HepG2 (cell line): Measurements from ENCODE around the gene CLDN18. TPM values are rescaled to one million over a fixed set of nuclear protein-coding genes. Genes with fewer than 3 reads are reported as not detected.

Experiments
- ATAC-seq: fragments of 200-7000 bp; cut with Tn5 transposase; 3 replicates; pipeline ENCODE4 v1.9.1; 2020; ENCODE audit warnings: mild to moderate bottlenecking, moderate library complexity
- BruUV-seq: library from RNA; stranded (reverse); fragments of 400-500 nt; replicated peaks from 2 replicates; lab custom pipeline; 2021; lab: Mats Ljungman, UMichigan
- CTCF ChIA-PET: fragments of 300-600 bp; formaldehyde crosslinking; extraction: SDS; loops from one replicate; lab custom pipeline; 2021; ENCODE audit warnings: low total read pairs, inconsistent platforms, low intra/inter-chr PET ratio; lab: Yijun Ruan, JAX
- POLR2A ChIA-PET: fragments of 350-600 bp; sonication (Branson Sonifier 250); formaldehyde crosslinking; loops from one replicate; lab custom pipeline; 2020; ENCODE audit warnings: antibody characterized with exemption, inconsistent platforms; lab: Yijun Ruan, JAX
- DNase-seq: peaks from one replicate; pipeline ENCODE4 v3.0.0-alpha.2; 2015; ENCODE audit warnings: low spot score
- FAIRE-seq: peaks from 3 replicates; lab custom pipeline; 2011; peaks lifted over from hg19 to GRCh38; lab: Jason Lieb, UNC
- H2AFZ ChIP-seq: one replicate; pipeline ENCODE4 v1.6.1; 2011; ENCODE audit warnings: low read length, inconsistent platforms
- H3K27ac ChIP-seq: fragments of 300-600 bp; 3 replicates; pipeline ENCODE4 v1.8.0; 2011; ENCODE audit warnings: mixed run types, mild to moderate bottlenecking, mixed read lengths, low read length, inconsistent platforms; ENCODE audit not compliant: insufficient read depth; ENCODE audit errors: extremely low read length
- H3K27me3 ChIP-seq, 2 experiments: fragments of 200-600 bp in 1 of 2; 2 replicates in 1 of 2; 3 replicates in 1 of 2; pipeline versions ENCODE4 v1.6.0 to v1.8.0; 2011; ENCODE audit warnings: low read length in 2 of 2, mild to moderate bottlenecking in 2 of 2, moderate library complexity in 2 of 2, inconsistent platforms in 1 of 2; ENCODE audit not compliant: insufficient read depth in 2 of 2, control insufficient read depth in 1 of 2
- H3K36me3 ChIP-seq, 2 experiments: fragments of 200-600 bp in 1 of 2; replicated peaks in 1 of 2; 2 replicates in 1 of 2; 3 replicates in 1 of 2; pipeline versions ENCODE4 v1.5.1 to v1.8.0; 2011; ENCODE audit warnings: low read length in 2 of 2, inconsistent platforms in 1 of 2; ENCODE audit not compliant: insufficient read depth in 2 of 2, control insufficient read depth in 1 of 2
- H3K4me1 ChIP-seq: 2 replicates; pipeline ENCODE4 v1.5.1; 2012; ENCODE audit warnings: low read length, inconsistent platforms; ENCODE audit not compliant: insufficient read depth
- H3K4me2 ChIP-seq: 2 replicates; pipeline ENCODE4 v1.6.0; 2011; ENCODE audit warnings: low read depth, low read length, inconsistent platforms
- H3K4me3 ChIP-seq, 3 experiments: fragments of 200-600 bp in 1 of 3; sonication (generic), shearing (Covaris generic) in 1 of 3; replicated peaks in 1 of 3; 2 replicates each; pipeline ENCODE4 v1.5.1; 2011 to 2016; ENCODE audit warnings: low read length in 3 of 3, inconsistent platforms in 2 of 3, low read depth in 2 of 3, mild to moderate bottlenecking in 2 of 3, control low read depth in 1 of 3, mixed read lengths in 1 of 3; ENCODE audit not compliant: insufficient read depth in 1 of 3
- H3K79me2 ChIP-seq: one replicate; pipeline ENCODE4 v1.6.1; 2011; ENCODE audit warnings: low read length, inconsistent platforms; ENCODE audit not compliant: insufficient read depth
- H3K9ac ChIP-seq: 2 replicates; pipeline ENCODE4 v1.6.0; 2011; ENCODE audit warnings: mild to moderate bottlenecking, low read depth, low read length, inconsistent platforms; ENCODE audit not compliant: insufficient read depth
- H3K9me3 ChIP-seq: 2 replicates; pipeline ENCODE4 v1.5.1; 2012; ENCODE audit warnings: mild to moderate bottlenecking, low read length
- H4K20me1 ChIP-seq: 2 replicates; pipeline ENCODE4 v1.6.0; 2011; ENCODE audit warnings: inconsistent platforms, mild to moderate bottlenecking, low read length, moderate library complexity; ENCODE audit not compliant: insufficient read depth
- CBX2 ChIP-seq, 2 experiments: fragments of 200-600 bp in 1 of 2; sonication (generic); formaldehyde crosslinking in 1 of 2; IDR thresholded peaks; 2 replicates each; pipeline versions ENCODE4 v1.7.0 to v1.8.1; 2018 to 2022; ENCODE audit warnings: low read depth in 2 of 2, low read length in 1 of 2, mild to moderate bottlenecking in 1 of 2, missing genetic modification reagents in 1 of 2
- CENPX ChIP-seq: sonication (generic); formaldehyde crosslinking; IDR thresholded peaks from 2 replicates; pipeline ENCODE4 v1.9.0; 2021; ENCODE audit warnings: mild to moderate bottlenecking, missing genetic modification reagents, moderate library complexity
- RAD21 ChIP-seq: fragments of 450-650 bp; formaldehyde crosslinking; IDR thresholded peaks from 2 replicates; pipeline ENCODE4 v1.5.0; 2020; ENCODE audit warnings: mild to moderate bottlenecking
- SRF ChIP-seq: IDR thresholded peaks from 2 replicates; pipeline ENCODE4 v1.6.1; 2011; ENCODE audit warnings: mild to moderate bottlenecking, low read depth, low read length, moderate library complexity
- SSRP1 ChIP-seq: IDR thresholded peaks from 2 replicates; pipeline ENCODE4 v1.6.1; 2016; ENCODE audit warnings: control low read depth
- ZNF546 ChIP-seq: sonication (generic); formaldehyde crosslinking; conservative IDR thresholded peaks from 2 replicates; pipeline ENCODE4 v1.8.1; 2023; ENCODE audit warnings: mild to moderate bottlenecking, missing genetic modification reagents
- ZNF614 ChIP-seq: IDR thresholded peaks from 2 replicates; pipeline ENCODE4 v1.6.1; 2018; ENCODE audit warnings: missing biosample characterization, missing genetic modification reagents, inconsistent platforms, borderline replicate concordance
- WGBS: methylation state at CpG from one replicate; pipeline ENCODE4 v1.1.6; 2017; ENCODE audit warnings: low lambda C conversion rate; 5-methylcytosine and 5-hydroxymethylcytosine counted together
- in situ Hi-C: cut with HindIII; loops from 2 replicates; pipeline ENCODE4 v1.10.0; 2017; ENCODE audit warnings: low pct_unique_long_range_greater_than_20kb; ENCODE audit not compliant: extremely low pct_ligation_motif_present
- intact Hi-C: fragments of 100-400 bp; cut with micrococcal nuclease; formaldehyde crosslinking; loops from one replicate; pipeline ENCODE4 v1.10.0; 2022; ENCODE audit not compliant: unreplicated experiment
- polyA plus RNA-seq, 8 experiments: library from polyadenylated mRNA; depleted of rRNA in 3 of 8; stranded (reverse) in 7 of 8; unstranded in 1 of 8; fragments of >200 nt; fragmentation: Illumina TruSeq in 4 of 8; extraction: Trizol in 4 of 8; gene quantifications; 2 replicates each; pipeline versions ENCODE4 v1.2.1 to v1.2.3, GENCODE V29; 2011 to 2016; ENCODE audit warnings: low read depth in 4 of 8, missing spikeins in 1 of 8, mixed read lengths in 1 of 8; ENCODE audit not compliant: insufficient read depth in 1 of 8
- total RNA-seq, 5 experiments: library from RNA; depleted of rRNA; stranded (reverse); fragments of >200 nt; fragmentation: Illumina TruSeq; extraction: Trizol; gene quantifications; 2 replicates each; pipeline ENCODE4 v1.2.3, GENCODE V29; 2016; ENCODE audit warnings: low read depth in 1 of 5
- TF ChIP-seq, protein P1 (sequence below): sonication (generic); formaldehyde crosslinking; IDR thresholded peaks from 2 replicates; pipeline ENCODE4 v1.5.0; 2020; ENCODE audit warnings: missing genetic modification reagents
- TF ChIP-seq, protein P2 (sequence below): sonication (generic); formaldehyde crosslinking; IDR thresholded peaks from 2 replicates; pipeline ENCODE4 v1.4.0; 2020; ENCODE audit warnings: mild to moderate bottlenecking, missing genetic modification reagents
- TF ChIP-seq, protein P3 (sequence below): sonication (generic); formaldehyde crosslinking; IDR thresholded peaks from 2 replicates; pipeline ENCODE4 v1.5.0; 2020; ENCODE audit warnings: mild to moderate bottlenecking, missing genetic modification reagents
- TF ChIP-seq, protein P4 (sequence below): sonication (generic); formaldehyde crosslinking; IDR thresholded peaks from 2 replicates; pipeline ENCODE4 v1.4.0; 2020; ENCODE audit warnings: missing genetic modification reagents, borderline replicate concordance
- TF ChIP-seq, protein P5 (sequence below): sonication (generic); formaldehyde crosslinking; IDR thresholded peaks from 2 replicates; pipeline ENCODE4 v1.5.0; 2020; ENCODE audit warnings: missing genetic modification reagents
- TF ChIP-seq, protein P6 (sequence below): IDR thresholded peaks from 2 replicates; pipeline ENCODE4 v1.6.1; 2018; ENCODE audit warnings: missing genetic modification reagents
- TF ChIP-seq, protein P7 (sequence below): sonication (generic); formaldehyde crosslinking; IDR thresholded peaks from 2 replicates; pipeline ENCODE4 v1.5.0; 2020; ENCODE audit warnings: missing genetic modification reagents

CLDN18 gene
- total and polyA plus RNA-seq, 2 of the 13 experiments (the other 11 are each of a cell fraction or from before 2014, with no cell fraction given), result not detected

DNA sequence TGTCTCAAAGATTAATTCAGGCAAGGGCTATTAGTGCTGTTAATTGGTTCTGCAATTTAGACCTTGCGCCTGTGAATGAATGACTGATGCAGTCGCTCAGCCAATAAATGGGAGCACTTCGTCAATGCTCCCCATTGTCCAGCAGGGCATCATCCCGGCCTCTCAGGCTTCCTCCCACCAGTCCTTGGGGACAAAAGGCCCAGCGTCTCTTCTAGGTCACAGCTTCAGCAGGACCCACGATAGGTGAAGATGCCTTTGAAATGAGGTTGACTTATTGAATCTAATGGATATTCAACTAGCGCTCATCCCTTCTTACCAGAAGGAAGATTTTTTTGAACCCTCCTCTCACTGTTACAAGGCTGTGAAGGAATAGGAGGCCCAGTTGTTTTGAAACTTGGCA, 47.7 kb upstream of the CLDN18 start (continued):
- TF ChIP-seq CBX2 (IDR thresholded peaks at IDR 0.05; ENCODE audit: low read depth, low read length) (no peak), CBX2 (CRISPR knock-in tag; IDR thresholded peaks at IDR 0.05; ENCODE audit: low read depth) (no peak)
- TF ChIP-seq, all 625 proteins: peak for 0

DNA sequence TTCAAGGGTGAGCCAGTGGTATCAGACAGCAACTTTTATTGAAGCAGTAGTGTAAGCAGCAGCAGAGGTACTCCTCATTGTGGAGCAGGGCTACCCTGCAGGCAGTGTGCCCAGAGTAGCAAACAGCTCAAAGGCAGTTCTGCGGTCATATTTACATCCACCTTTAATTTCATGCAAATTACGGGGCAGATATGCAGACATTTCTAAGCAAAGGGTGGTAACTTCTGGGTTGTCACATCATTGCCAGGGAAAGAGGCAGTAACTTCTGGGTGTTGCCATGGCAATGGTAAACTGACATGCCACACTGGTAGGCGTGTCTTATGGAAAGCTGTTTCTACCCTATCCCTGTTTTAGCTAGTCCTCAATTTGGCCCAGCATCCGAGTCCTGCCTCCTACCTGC, 46.5 kb upstream of the CLDN18 start:
- H3K27me3 ChIP-seq, result 0 out of 5 replicates have a peak, but pooled peaks cover 0 to 5% of the 10 kb centered on the region in 2 experiments
- H3K27ac ChIP-seq, result no peak overlapping the region
- ChIA-PET CTCF (no interaction called here), POLR2A (no interaction called here)
- no peak overlapping the region for H3K9ac ChIP-seq
- no peak overlapping the region for H3K4me2 ChIP-seq
- no peaks in the 10 kb centered on the region for H3K4me1 ChIP-seq
- H4K20me1 ChIP-seq, result no peaks in the 10 kb centered on the region
- no peaks in the 10 kb centered on the region for H3K36me3 ChIP-seq
- WGBS, result 2% methylated on average over 4 of the region's 4 CpGs
- ATAC-seq, result no peak
- DNase-seq, result no peak
- intact Hi-C loops, result no loop called here
- no peak for FAIRE-seq
- in situ Hi-C loops, result no loop called here
- H3K9me3 ChIP-seq, result no peaks in the 10 kb centered on the region
- no TSS peak for BruUV-seq
- H2AFZ ChIP-seq, result no peak overlapping the region
- no peaks in the 10 kb centered on the region for H3K79me2 ChIP-seq
- H3K4me3 ChIP-seq, result no peak overlapping the region
- TF ChIP-seq, protein P1, sequence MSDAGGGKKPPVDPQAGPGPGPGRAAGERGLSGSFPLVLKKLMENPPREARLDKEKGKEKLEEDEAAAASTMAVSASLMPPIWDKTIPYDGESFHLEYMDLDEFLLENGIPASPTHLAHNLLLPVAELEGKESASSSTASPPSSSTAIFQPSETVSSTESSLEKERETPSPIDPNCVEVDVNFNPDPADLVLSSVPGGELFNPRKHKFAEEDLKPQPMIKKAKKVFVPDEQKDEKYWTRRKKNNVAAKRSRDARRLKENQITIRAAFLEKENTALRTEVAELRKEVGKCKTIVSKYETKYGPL, result no peak
- TF ChIP-seq, protein P2, sequence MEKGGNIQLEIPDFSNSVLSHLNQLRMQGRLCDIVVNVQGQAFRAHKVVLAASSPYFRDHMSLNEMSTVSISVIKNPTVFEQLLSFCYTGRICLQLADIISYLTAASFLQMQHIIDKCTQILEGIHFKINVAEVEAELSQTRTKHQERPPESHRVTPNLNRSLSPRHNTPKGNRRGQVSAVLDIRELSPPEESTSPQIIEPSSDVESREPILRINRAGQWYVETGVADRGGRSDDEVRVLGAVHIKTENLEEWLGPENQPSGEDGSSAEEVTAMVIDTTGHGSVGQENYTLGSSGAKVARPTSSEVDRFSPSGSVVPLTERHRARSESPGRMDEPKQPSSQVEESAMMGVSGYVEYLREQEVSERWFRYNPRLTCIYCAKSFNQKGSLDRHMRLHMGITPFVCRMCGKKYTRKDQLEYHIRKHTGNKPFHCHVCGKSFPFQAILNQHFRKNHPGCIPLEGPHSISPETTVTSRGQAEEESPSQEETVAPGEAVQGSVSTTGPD, result no peak
- TF ChIP-seq ZNF546 (CRISPR knock-in tag), result no peak
- TF ChIP-seq, protein P3, sequence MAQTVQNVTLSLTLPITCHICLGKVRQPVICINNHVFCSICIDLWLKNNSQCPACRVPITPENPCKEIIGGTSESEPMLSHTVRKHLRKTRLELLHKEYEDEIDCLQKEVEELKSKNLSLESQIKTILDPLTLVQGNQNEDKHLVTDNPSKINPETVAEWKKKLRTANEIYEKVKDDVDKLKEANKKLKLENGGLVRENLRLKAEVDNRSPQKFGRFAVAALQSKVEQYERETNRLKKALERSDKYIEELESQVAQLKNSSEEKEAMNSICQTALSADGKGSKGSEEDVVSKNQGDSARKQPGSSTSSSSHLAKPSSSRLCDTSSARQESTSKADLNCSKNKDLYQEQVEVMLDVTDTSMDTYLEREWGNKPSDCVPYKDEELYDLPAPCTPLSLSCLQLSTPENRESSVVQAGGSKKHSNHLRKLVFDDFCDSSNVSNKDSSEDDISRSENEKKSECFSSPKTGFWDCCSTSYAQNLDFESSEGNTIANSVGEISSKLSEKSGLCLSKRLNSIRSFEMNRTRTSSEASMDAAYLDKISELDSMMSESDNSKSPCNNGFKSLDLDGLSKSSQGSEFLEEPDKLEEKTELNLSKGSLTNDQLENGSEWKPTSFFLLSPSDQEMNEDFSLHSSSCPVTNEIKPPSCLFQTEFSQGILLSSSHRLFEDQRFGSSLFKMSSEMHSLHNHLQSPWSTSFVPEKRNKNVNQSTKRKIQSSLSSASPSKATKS (CRISPR knock-in tag), result no peak
- TF ChIP-seq, protein P4, sequence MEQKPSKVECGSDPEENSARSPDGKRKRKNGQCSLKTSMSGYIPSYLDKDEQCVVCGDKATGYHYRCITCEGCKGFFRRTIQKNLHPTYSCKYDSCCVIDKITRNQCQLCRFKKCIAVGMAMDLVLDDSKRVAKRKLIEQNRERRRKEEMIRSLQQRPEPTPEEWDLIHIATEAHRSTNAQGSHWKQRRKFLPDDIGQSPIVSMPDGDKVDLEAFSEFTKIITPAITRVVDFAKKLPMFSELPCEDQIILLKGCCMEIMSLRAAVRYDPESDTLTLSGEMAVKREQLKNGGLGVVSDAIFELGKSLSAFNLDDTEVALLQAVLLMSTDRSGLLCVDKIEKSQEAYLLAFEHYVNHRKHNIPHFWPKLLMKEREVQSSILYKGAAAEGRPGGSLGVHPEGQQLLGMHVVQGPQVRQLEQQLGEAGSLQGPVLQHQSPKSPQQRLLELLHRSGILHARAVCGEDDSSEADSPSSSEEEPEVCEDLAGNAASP (CRISPR knock-in tag), result no peak
- no peak for TF ChIP-seq CENPX (CRISPR knock-in tag)
- TF ChIP-seq SSRP1 (CRISPR knock-in tag), result no peak
- TF ChIP-seq RAD21 (CRISPR knock-in tag), result no peak
- TF ChIP-seq, protein P5, sequence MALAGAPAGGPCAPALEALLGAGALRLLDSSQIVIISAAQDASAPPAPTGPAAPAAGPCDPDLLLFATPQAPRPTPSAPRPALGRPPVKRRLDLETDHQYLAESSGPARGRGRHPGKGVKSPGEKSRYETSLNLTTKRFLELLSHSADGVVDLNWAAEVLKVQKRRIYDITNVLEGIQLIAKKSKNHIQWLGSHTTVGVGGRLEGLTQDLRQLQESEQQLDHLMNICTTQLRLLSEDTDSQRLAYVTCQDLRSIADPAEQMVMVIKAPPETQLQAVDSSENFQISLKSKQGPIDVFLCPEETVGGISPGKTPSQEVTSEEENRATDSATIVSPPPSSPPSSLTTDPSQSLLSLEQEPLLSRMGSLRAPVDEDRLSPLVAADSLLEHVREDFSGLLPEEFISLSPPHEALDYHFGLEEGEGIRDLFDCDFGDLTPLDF (CRISPR knock-in tag), result no peak
- TF ChIP-seq ZNF614 (CRISPR knock-in tag), result no peak
- TF ChIP-seq, protein P6, sequence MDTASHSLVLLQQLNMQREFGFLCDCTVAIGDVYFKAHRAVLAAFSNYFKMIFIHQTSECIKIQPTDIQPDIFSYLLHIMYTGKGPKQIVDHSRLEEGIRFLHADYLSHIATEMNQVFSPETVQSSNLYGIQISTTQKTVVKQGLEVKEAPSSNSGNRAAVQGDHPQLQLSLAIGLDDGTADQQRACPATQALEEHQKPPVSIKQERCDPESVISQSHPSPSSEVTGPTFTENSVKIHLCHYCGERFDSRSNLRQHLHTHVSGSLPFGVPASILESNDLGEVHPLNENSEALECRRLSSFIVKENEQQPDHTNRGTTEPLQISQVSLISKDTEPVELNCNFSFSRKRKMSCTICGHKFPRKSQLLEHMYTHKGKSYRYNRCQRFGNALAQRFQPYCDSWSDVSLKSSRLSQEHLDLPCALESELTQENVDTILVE (CRISPR knock-in tag), result no peak
- TF ChIP-seq, protein P7, sequence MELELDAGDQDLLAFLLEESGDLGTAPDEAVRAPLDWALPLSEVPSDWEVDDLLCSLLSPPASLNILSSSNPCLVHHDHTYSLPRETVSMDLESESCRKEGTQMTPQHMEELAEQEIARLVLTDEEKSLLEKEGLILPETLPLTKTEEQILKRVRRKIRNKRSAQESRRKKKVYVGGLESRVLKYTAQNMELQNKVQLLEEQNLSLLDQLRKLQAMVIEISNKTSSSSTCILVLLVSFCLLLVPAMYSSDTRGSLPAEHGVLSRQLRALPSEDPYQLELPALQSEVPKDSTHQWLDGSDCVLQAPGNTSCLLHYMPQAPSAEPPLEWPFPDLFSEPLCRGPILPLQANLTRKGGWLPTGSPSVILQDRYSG (CRISPR knock-in tag), result no peak
- no peak for TF ChIP-seq SRF
